PC-3 (cell line): ENCODE measurements around the gene ALKBH8. TPM values are rescaled to one million over a fixed set of nuclear protein-coding genes. Genes with fewer than 3 reads are reported as not detected.

Experiments used
- ATAC-seq: fragments of 200-7000 bp; cut with Tn5 transposase; 2 replicates; pipeline ENCODE4 v1.9.1; 2020; ENCODE audit warnings: mild to moderate bottlenecking, moderate library complexity
- BruUV-seq: library from RNA; stranded (reverse); fragments of 400-500 nt; replicated peaks from 2 replicates; lab custom pipeline; 2021; lab: Mats Ljungman, UMichigan
- CTCF ChIA-PET: fragments of 300-600 bp; sonication (Branson Sonifier 250); formaldehyde crosslinking; loops from one replicate; lab custom pipeline; 2022; ENCODE audit warnings: antibody characterized with exemption; lab: Charles Lee
- POLR2A ChIA-PET: fragments of 300-600 bp; sonication (Branson Sonifier 250); formaldehyde crosslinking; loops from one replicate; lab custom pipeline; 2022; ENCODE audit warnings: antibody characterized with exemption; ENCODE audit not compliant: unreplicated experiment; lab: Charles Lee
- DNase-seq: peaks from one replicate; pipeline ENCODE4 v3.0.0-alpha.2; 2015
- H2AFZ ChIP-seq: fragments of 300-600 bp; sonication (generic); 2 replicates; pipeline ENCODE4 v1.6.0; 2016; ENCODE audit warnings: antibody characterized with exemption, low read length
- H3F3A ChIP-seq: fragments of 300-600 bp; sonication (generic); one replicate; pipeline ENCODE4 v1.6.0; 2017; ENCODE audit warnings: antibody characterized with exemption, low read length, control low read depth, mild to moderate bottlenecking; ENCODE audit not compliant: unreplicated experiment
- H3K27ac ChIP-seq: fragments of 300-600 bp; sonication (generic); 2 replicates; pipeline ENCODE4 v1.5.1; 2016; ENCODE audit warnings: mild to moderate bottlenecking, low read length
- H3K27me3 ChIP-seq: fragments of 300-600 bp; sonication (generic); 2 replicates; pipeline ENCODE4 v1.6.1; 2016; ENCODE audit warnings: low read length, mixed read lengths
- H3K36me3 ChIP-seq: fragments of 300-600 bp; sonication (generic); 2 replicates; pipeline ENCODE4 v1.6.1; 2016; ENCODE audit warnings: low read depth, mixed run types, low read length, mixed read lengths
- H3K4me1 ChIP-seq: fragments of 300-600 bp; sonication (generic); 2 replicates; pipeline ENCODE4 v1.5.1; 2016; ENCODE audit warnings: low read length; ENCODE audit not compliant: insufficient read depth
- H3K4me2 ChIP-seq: fragments of 300-600 bp; sonication (generic); 2 replicates; pipeline ENCODE4 v1.6.0; 2016; ENCODE audit warnings: low read length
- H3K4me3 ChIP-seq: fragments of 300-600 bp; sonication (generic); 2 replicates; pipeline ENCODE4 v1.5.1; 2016; ENCODE audit warnings: mild to moderate bottlenecking, low read length, mixed read lengths
- H3K79me2 ChIP-seq: fragments of 300-600 bp; sonication (generic); 2 replicates; pipeline ENCODE4 v1.6.1; 2017; ENCODE audit warnings: low read length, mixed read lengths
- H3K9ac ChIP-seq: fragments of 300-600 bp; sonication (generic); 2 replicates; pipeline ENCODE4 v1.6.0; 2016; ENCODE audit warnings: mild to moderate bottlenecking, low read length
- H3K9me2 ChIP-seq: fragments of 300-600 bp; sonication (generic); replicated peaks from 2 replicates; pipeline ENCODE4 v1.6.1; 2016; ENCODE audit warnings: mixed run types, low read length, mixed read lengths
- H3K9me3 ChIP-seq: fragments of 300-600 bp; sonication (generic); 2 replicates; pipeline ENCODE4 v1.6.1; 2016; ENCODE audit warnings: low read length, mixed read lengths
- H4K20me1 ChIP-seq: fragments of 300-600 bp; sonication (generic); 2 replicates; pipeline ENCODE4 v1.6.1; 2016; ENCODE audit warnings: low read length, mixed read lengths
- EZH2 ChIP-seq: fragments of 300-600 bp; sonication (generic); IDR thresholded peaks from one replicate; pipeline ENCODE4 v1.6.1; 2017; ENCODE audit warnings: antibody characterized with exemption, mild to moderate bottlenecking, low read length; ENCODE audit not compliant: unreplicated experiment
- EZH2phosphoT487 ChIP-seq: fragments of 300-600 bp; sonication (generic); IDR thresholded peaks from 2 replicates; pipeline ENCODE4 v1.6.1; 2018; ENCODE audit warnings: mild to moderate bottlenecking, antibody characterized with exemption, low read length, borderline replicate concordance
- intact Hi-C: fragments of 100-400 bp; cut with micrococcal nuclease; formaldehyde crosslinking; loops from 2 replicates; pipeline ENCODE4 v1.9.0; 2023
- total RNA-seq: library from RNA; depleted of rRNA; stranded (reverse); fragments of >200 nt; gene quantifications from 2 replicates; pipeline ENCODE4 v1.2.3, GENCODE V29; 2014
- TF ChIP-seq, protein P1 (sequence below): fragments of 300-600 bp; sonication (generic); conservative IDR thresholded peaks from 2 replicates; pipeline ENCODE4 v1.5.1; 2017; ENCODE audit warnings: antibody characterized with exemption, low read depth, mild to moderate bottlenecking, low read length

Gene ALKBH8
- total RNA-seq, 1 experiment from 2014 or later = 14.3 TPM

DNA sequence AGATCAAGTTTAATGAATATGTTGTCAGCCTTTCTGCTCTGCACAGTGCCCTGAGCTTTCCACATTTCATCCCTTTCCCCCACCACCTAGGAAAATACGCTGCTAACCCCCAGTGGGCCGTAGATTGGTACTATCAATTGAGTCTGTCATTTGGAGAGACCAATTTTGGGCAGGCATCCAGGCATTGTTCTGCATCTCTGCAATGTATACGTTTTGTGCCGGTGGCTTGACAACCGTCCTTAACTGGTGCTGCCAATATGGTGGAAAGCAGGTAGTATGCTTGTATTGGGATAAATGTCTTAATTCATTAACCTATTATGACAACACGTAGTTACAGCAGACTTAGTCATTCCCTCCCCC lies 26.7 kb upstream of the ALKBH8 start:
- TF ChIP-seq EZH2 = no peak
- TF ChIP-seq, protein P1, sequence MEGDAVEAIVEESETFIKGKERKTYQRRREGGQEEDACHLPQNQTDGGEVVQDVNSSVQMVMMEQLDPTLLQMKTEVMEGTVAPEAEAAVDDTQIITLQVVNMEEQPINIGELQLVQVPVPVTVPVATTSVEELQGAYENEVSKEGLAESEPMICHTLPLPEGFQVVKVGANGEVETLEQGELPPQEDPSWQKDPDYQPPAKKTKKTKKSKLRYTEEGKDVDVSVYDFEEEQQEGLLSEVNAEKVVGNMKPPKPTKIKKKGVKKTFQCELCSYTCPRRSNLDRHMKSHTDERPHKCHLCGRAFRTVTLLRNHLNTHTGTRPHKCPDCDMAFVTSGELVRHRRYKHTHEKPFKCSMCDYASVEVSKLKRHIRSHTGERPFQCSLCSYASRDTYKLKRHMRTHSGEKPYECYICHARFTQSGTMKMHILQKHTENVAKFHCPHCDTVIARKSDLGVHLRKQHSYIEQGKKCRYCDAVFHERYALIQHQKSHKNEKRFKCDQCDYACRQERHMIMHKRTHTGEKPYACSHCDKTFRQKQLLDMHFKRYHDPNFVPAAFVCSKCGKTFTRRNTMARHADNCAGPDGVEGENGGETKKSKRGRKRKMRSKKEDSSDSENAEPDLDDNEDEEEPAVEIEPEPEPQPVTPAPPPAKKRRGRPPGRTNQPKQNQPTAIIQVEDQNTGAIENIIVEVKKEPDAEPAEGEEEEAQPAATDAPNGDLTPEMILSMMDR = no peak
- no peak for ATAC-seq
- no peaks in the 10 kb centered on the region for H4K20me1 ChIP-seq
- no peaks in the 10 kb centered on the region for H3K79me2 ChIP-seq
- H3K27me3 ChIP-seq = peaks cover 89% of the 10 kb centered on the region
- DNase-seq = no peak
- H3K4me2 ChIP-seq = peak overlapping the region; percentile 97
- peaks cover 21% of the 10 kb centered on the region; the same call in 1 of the 2 replicates for H3K4me1 ChIP-seq
- H2AFZ ChIP-seq = no peak overlapping the region
- peak overlapping the region; percentile 74; the same call in 1 of the 2 replicates for H3K4me3 ChIP-seq
- H3K9me3 ChIP-seq = no peaks in the 10 kb centered on the region
- H3F3A ChIP-seq = no peaks in the 10 kb centered on the region
- H3K9me2 ChIP-seq = no peaks in the 10 kb centered on the region
- H3K27ac ChIP-seq = no peak overlapping the region
- ChIA-PET POLR2A (no interaction called here), CTCF (no interaction called here)
- no TSS peak for BruUV-seq
- intact Hi-C loops = no loop called here
- H3K9ac ChIP-seq = no peak overlapping the region
- no peaks in the 10 kb centered on the region for H3K36me3 ChIP-seq

DNA sequence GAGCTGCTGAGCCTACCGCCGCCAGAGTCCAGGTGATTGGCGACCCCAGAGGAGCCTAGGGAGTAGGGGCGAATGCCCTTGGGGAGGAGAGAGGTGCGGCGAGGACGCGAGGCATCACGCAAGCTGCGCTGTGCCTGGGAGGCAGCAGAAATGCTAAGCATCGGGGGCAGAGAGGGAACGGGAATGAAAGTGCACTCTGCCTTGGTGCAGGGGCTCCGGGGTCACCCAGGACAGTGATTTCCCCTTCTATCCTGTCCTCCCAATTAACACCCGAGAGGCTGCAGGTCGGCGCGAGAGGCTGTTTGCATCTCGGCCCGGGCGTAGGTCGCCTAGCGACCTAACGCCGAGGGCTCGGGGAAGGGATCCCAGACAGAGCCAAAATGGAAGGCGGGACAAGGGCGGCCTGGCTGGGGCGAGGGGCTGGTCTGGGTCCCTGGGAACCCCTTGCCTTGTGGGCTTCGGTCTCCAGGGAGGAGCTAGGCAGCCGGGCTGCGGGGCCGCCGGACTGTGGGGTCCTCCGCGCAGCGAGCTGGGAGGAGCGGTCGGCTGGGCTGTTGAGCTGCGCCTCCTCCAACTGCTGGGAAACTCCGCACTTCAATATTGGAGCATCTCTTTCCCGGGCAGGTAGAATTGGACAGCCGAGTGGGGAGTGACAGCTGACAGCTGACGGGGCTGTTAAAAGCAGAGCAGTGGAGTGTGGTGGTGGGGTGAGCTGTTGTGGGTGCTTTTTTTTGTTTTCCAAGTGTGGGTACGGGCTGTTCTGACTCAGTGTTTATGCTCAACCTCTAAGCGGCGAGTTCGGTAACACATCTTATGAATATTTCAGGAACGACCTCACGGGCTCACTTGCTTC lies 26.1 kb upstream of the ALKBH8 start:
- peak overlapping the region; percentile 88 for H2AFZ ChIP-seq
- H3K9ac ChIP-seq = no peak overlapping the region
- no peaks in the 10 kb centered on the region for H3F3A ChIP-seq
- peaks cover 23% of the 10 kb centered on the region; the same call in 1 of the 2 replicates for H3K4me1 ChIP-seq
- DNase-seq (peak; percentile 29), ATAC-seq (peak; percentile 43)
- H3K4me2 ChIP-seq = peak overlapping the region; percentile 97
- TF ChIP-seq, protein P1 = no peak
- peak; percentile 95 for TF ChIP-seq EZH2
- peak; percentile 16; the same call in 1 of the 2 replicates for TF ChIP-seq EZH2phosphoT487
- intact Hi-C loops = no loop called here
- H4K20me1 ChIP-seq = no peaks in the 10 kb centered on the region
- POLR2A ChIA-PET = no interaction called here
- H3K27me3 ChIP-seq = peaks cover 82% of the 10 kb centered on the region
- H3K9me3 ChIP-seq = no peaks in the 10 kb centered on the region
- H3K79me2 ChIP-seq = no peaks in the 10 kb centered on the region
- H3K9me2 ChIP-seq = no peaks in the 10 kb centered on the region
- no peaks in the 10 kb centered on the region for H3K36me3 ChIP-seq
- no TSS peak for BruUV-seq
- CTCF ChIA-PET = no interaction called here
- peak overlapping the region; percentile 74 for H3K4me3 ChIP-seq
- H3K27ac ChIP-seq = no peak overlapping the region
